Fibroblast of villous mesenchyme (primary cell): ENCODE results near the gene PKIG. TPM values are rescaled to one million over a fixed set of nuclear protein-coding genes. Genes with fewer than 3 reads are reported as not detected.

ENCODE experiments used
- DNase-seq: peaks from one replicate; pipeline ENCODE4 v3.0.0-alpha.2; 2010; ENCODE audit warnings: low read depth
- H3K4me3 ChIP-seq: 2 replicates; pipeline ENCODE4 v1.5.1; 2011; ENCODE audit warnings: low read depth, mild to moderate bottlenecking, low read length
- total RNA-seq: library from RNA; depleted of rRNA; stranded (reverse); fragments of >200 nt; gene quantifications from 2 replicates; pipeline ENCODE4 v1.2.3, GENCODE V29; 2012
- TF ChIP-seq, protein P1 (sequence below): IDR thresholded peaks from 2 replicates; pipeline ENCODE4 v1.5.1; 2012; ENCODE audit warnings: low read depth, mild to moderate bottlenecking, low read length; ENCODE audit not compliant: insufficient read depth

PKIG gene
- total RNA-seq, 1 donor, result 160 TPM

DNA sequence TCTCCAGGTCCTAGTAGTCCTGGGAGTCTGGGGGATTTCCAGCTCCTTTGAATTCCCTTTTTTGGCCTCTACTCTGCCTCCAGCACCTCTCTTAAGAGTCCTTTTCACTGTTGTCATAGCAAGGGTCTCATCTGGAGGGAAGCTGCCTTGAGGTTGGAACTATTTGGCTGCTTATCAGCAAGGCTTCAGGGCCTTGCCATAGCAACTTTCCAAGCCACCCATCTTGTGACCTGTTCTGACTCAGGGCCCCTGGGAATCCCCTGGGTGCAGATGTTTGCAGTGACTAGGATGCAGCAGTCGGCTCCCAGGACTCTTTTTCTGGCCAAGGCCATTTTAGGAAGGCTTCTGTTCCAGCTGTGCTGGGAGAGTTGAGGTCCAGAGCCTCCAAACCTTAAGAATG, 12.4 kb downstream of the PKIG start:
- TF ChIP-seq, protein P1, sequence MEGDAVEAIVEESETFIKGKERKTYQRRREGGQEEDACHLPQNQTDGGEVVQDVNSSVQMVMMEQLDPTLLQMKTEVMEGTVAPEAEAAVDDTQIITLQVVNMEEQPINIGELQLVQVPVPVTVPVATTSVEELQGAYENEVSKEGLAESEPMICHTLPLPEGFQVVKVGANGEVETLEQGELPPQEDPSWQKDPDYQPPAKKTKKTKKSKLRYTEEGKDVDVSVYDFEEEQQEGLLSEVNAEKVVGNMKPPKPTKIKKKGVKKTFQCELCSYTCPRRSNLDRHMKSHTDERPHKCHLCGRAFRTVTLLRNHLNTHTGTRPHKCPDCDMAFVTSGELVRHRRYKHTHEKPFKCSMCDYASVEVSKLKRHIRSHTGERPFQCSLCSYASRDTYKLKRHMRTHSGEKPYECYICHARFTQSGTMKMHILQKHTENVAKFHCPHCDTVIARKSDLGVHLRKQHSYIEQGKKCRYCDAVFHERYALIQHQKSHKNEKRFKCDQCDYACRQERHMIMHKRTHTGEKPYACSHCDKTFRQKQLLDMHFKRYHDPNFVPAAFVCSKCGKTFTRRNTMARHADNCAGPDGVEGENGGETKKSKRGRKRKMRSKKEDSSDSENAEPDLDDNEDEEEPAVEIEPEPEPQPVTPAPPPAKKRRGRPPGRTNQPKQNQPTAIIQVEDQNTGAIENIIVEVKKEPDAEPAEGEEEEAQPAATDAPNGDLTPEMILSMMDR, result no peak
- no peak overlapping the region for H3K4me3 ChIP-seq
- DNase-seq, result peak; percentile 83

DNA sequence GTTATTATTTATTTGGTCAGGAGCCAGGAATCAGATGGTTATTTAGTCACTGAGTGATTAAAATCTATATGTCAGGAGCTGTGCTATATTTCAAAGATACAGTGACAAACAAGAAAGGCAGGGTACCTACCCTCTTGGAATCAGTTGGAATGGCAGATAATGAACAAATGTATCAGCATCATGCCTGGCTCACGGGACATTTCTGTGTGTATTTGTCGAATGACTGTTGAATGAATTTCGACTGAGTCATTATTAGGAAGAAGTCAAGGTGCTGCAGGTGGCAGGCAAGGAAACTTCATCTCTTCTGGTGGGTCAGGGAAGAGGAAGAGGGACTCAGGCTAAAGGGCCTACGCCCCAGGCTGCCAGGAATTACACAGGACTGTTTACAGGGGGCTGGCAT, 13.6 kb downstream of the PKIG start:
- DNase-seq, result no peak
- TF ChIP-seq, protein P1, result no peak

DNA sequence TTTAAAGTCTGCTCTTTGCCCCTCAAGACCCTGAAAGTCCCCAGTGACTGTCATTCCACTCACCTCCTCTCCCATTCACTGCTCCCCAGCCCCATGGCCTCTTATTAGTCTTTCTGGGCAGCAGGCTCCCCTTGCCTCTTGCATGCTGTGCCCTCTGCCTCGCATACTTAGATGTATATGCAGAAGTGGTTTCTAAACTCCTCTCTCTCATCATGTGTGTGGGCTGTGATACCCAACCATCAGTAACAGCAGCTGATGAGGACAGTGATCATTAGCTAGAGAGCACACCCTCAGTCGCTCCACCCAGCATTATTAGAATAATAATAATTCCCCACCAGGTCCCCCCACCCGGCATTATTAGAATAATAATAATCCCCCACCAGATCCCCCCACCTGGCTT, 14.5 kb downstream of the PKIG start:
- TF ChIP-seq, protein P1, result no peak
- DNase-seq, result no peak

More for the DNA sequence above, 13.6 kb downstream of the PKIG start:
- no peak overlapping the region for H3K4me3 ChIP-seq

DNA sequence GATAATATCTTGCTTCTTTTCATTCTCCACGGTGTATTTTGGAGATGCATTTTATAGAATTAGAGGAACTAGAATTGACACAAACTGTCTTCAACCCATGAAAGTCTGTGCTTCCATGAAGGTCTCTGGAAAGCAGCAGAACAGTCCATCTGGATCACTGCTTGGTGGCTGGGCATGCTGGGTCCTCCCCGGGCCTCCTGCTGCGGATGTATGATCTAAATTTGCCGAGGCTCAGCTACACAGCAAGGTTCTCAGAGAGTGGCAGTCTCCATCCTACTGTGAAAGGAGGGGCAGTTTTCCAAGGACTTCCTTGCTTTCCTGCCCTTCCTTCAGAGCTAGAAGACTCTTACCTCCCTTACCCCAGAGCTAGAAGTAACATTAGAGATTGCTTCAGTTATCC, 15.1 kb downstream of the PKIG start:
- TF ChIP-seq, protein P1, result no peak
- H3K4me3 ChIP-seq, result no peak overlapping the region
- DNase-seq, result no peak

More for the DNA sequence above, 14.5 kb downstream of the PKIG start:
- H3K4me3 ChIP-seq, result no peak overlapping the region

DNA sequence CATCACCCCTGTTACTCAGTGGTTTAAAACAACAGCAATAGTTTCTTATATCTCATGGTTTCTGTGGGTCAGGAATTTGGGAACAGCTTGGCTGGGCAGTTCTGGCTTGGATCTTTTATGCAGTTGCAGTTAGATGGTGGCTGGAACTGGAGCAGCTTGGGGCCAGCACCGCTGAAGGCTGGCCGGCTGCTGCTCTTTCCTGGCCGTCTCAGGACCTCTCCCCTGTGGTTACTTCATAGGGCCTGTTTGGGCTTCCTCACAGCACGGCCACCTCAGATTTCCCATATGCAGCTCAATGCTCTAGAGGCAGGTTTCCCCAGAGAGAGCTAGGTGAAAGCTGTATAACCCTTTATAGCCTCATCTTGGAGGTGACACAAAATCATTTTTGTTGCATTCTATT, 15.6 kb downstream of the PKIG start:
- TF ChIP-seq, protein P1, result no peak
- no peak for DNase-seq
- H3K4me3 ChIP-seq, result no peak overlapping the region

DNA sequence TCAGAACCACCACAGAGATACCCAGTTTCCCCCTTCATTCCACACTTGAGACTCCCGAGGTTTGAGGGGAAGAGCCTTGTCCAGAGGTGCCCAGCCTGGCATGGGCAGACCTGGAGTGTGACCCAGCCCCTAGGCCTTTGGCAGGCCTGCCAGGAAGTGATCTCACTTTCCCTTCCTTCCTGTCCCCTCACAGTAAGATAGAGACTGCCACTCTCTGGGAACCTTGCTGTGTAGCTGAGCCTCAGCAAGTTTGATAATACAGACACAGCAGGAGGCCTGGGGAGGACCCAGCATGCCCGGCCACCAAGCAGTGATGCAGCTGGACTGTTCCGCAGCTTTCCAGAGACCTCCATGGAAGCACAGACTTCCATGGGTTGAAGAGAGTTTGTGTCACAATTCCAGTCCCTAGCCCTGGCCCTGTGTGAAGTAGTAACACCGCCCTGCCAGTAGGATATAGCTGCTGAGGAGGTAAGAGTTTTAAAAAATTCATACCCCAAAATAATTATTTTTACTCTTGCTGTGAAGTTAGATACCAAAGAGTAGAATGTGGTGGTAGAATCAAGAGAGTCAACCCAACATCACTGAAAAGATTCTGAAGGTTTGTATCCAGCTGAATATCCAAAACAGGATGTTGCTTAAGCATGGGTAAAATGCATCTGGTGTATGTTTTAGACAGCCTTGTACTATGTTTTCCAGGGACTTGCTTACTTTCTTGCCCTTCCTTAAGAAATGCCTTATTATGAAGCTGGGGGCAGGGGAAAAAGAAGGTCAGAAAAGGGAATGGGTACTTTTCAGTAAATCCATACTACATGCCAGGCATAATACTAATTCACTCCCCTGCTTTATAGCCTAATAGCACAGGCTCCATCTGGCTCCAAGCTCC, 16.3 kb downstream of the PKIG start:
- TF ChIP-seq, protein P1, result no peak
- no peak overlapping the region for H3K4me3 ChIP-seq
- DNase-seq, result peak; percentile 75

DNA sequence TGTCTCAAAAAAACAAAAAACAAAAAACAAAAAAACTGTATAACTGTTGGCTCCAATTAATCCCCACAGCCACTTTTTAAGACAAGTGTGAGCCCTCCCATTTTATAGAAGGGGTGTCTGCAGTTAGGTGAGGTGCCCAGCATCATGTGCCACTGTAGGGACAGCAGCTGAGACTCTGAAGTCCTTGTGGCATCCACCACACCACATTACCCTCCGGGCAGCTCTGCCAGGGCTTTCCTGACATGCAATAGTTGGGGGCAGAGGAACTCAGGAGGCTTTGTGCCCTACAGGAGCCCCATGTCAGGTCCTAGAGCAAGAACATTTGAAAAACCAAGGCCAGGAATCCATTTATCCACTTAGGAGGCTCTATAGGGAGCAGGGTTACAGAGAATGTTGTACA, 17.3 kb downstream of the PKIG start:
- DNase-seq, result no peak
- TF ChIP-seq, protein P1, result no peak
- H3K4me3 ChIP-seq, result no peak overlapping the region
